ENCODE results near the gene TIMM17B.

Gene TIMM17B

GRCh38 chrX:48918643-48919340, 21.2 kb upstream of the TIMM17B start, which contains the start of gene PIM2:
Gene PIM2 (minus strand): TSS chrX:48919024. CDS start chrX:48918834, 190 bp downstream.
- no peak for TF ChIP-seq ZFX (IDR thresholded peaks at IDR 0.05; ENCODE audit: borderline replicate concordance)
- no peak for TF ChIP-seq CTCF (IDR thresholded peaks at IDR 0.05)
- H3K27ac ChIP-seq, result peak within 1 kb of the TSS; percentile 72

- H3K27ac ChIP-seq, result peak overlapping the region; percentile 72
- TF ChIP-seq CTCF (IDR thresholded peaks at IDR 0.05) (no peak), ZFX (IDR thresholded peaks at IDR 0.05; ENCODE audit: borderline replicate concordance) (no peak)
Measured at GRCh38 chrX:48918301-48918642, 20.7 kb upstream of the TIMM17B start.

GRCh38 chrX:48917139-48918001, 19.8 kb upstream of the TIMM17B start:
- TF ChIP-seq ZFX (IDR thresholded peaks at IDR 0.05; ENCODE audit: borderline replicate concordance), result no peak
- TF ChIP-seq CTCF (IDR thresholded peaks at IDR 0.05), result peak; percentile 90
- H3K27ac ChIP-seq, result peak overlapping the region; percentile 72

GRCh38 chrX:48914593-48915493, 17.3 kb upstream of the TIMM17B start:
- no peak overlapping the region for H3K27ac ChIP-seq
- TF ChIP-seq CTCF (IDR thresholded peaks at IDR 0.05) (no peak), ZFX (IDR thresholded peaks at IDR 0.05; ENCODE audit: borderline replicate concordance) (no peak)

DNA sequence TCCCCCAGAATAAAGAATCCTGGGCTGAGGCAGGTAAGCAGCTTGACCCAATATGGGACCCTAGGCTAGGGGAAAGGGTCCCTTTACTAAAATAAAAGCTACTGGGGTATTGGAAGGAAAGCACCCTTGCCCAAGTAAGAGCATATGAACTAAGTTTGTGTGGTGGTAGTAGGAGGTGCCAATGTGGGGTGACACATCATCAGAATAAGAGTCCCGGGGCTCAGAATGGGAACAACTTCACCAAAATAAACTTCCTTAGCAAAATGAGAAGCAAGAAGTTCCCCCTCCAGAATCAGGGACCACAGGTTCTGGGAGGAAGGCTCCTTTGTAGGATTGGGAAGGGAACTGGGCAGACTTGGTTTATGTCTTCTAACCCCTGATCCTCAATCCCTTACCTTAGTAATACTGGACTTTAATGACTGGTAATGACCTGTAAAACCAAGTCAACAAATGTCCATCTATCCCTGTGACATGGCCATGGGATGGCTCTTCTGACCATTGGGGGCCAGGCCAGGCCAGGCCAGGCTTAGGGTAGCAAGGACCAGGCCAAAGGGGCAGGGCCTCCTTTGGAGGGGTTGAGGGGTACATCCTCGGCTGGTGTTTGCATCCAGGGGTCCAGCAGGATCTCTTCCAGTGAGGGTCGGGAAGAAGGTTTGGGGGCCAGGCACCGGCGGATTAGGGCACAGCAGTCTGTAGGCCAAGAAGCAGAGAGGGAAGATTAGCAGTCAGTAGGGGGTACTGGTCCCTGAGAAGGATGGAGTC, 16.2 kb upstream of the TIMM17B start:
- TF ChIP-seq ZFX (IDR thresholded peaks at IDR 0.05; ENCODE audit: borderline replicate concordance) (no peak), CTCF (IDR thresholded peaks at IDR 0.05) (no peak)
- H3K27ac ChIP-seq, result no peak overlapping the region

DNA sequence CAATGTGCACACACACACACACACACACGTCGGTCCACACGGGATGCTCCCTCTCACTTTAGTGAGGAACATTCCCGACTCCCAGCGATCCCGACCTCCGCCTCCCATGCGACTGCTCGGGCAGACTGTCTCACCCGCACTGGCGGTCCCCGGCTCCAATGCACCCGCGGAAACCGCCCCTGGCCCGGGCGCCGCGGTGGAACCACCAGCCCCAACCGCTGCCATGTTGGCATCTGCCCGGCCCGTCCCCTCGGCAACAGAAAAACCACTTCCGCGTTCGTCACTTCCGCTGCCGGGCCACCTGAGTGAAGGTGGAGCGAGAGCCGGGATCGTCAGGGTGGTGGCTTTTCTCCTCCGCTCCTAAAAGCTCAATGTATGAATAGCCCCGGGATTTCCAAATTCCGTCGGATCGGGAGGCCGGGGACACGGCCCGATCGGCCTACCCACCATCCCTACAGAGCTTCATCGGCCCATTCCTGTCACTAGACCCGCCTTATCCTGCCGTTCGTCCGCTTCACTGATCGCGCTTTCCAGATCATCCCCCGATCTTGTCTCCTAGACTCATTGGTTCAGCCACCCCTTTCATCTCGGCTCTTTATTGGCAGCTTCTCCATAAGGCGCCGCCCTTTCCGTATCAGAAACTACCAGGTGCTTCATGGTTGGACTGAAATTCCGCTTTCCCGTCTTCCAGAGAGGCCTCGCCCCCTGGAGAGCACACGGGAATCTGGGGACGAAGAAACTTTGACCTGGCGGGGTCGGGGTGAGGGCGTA, 14.0 kb upstream of the TIMM17B start, which contains the start of gene SLC35A2:
TSS of gene SLC35A2 (minus strand) at position 235 of the 771 bp plus-strand sequence. CDS start at position 225, 10 bp downstream.
- no peak for TF ChIP-seq CTCF (IDR thresholded peaks at IDR 0.05)
- TF ChIP-seq ZFX (IDR thresholded peaks at IDR 0.05; ENCODE audit: borderline replicate concordance), result no peak
- peak within 1 kb of the TSS; percentile 84 for H3K27ac ChIP-seq

Data from 22Rv1 (cell line).